Liver (tissue), 9 donors: ENCODE measurements around the gene SLC38A7. TPM values are rescaled to one million over a fixed set of nuclear protein-coding genes. Genes with fewer than 3 reads are reported as not detected.

Experiments
- DNase-seq: peaks from one replicate; pipeline ENCODE4 v3.0.0-alpha.2; 2017; ENCODE audit warnings: low spot score
- H3K27ac ChIP-seq, 2 donors: one replicate each; pipeline ENCODE4 v1.7.0; 2013; ENCODE audit warnings: inconsistent platforms in 2 of 2, low read length in 2 of 2, control low read depth in 1 of 2, low read depth in 1 of 2, mild to moderate bottlenecking in 1 of 2
- H3K27me3 ChIP-seq, 4 donors: one replicate each; pipeline versions ENCODE4 v1.6.1 to v1.7.0; 2013; ENCODE audit warnings: low read length in 3 of 4, inconsistent platforms in 1 of 4, mild to moderate bottlenecking in 1 of 4, moderate library complexity in 1 of 4; ENCODE audit not compliant: control insufficient read depth in 4 of 4, insufficient read depth in 4 of 4
- H3K36me3 ChIP-seq, 4 donors: one replicate each; pipeline versions ENCODE4 v1.6.1 to v1.7.0; 2013; ENCODE audit warnings: low read length in 3 of 4, mild to moderate bottlenecking in 3 of 4, low read depth in 1 of 4, moderate library complexity in 1 of 4; ENCODE audit not compliant: control insufficient read depth in 4 of 4, insufficient read depth in 3 of 4
- H3K4me1 ChIP-seq, 4 donors: one replicate each; pipeline versions ENCODE4 v1.6.1 to v1.7.0; 2013; ENCODE audit warnings: low read length in 3 of 4, mild to moderate bottlenecking in 3 of 4, moderate library complexity in 1 of 4; ENCODE audit not compliant: control insufficient read depth in 4 of 4, insufficient read depth in 4 of 4
- H3K4me3 ChIP-seq, 3 donors: one replicate each; pipeline versions ENCODE4 v1.6.1 to v1.7.0; 2013; ENCODE audit warnings: low read length in 3 of 3, control low read depth in 1 of 3, low read depth in 1 of 3, mild to moderate bottlenecking in 1 of 3
- H3K9ac ChIP-seq, 2 donors: one replicate each; pipeline ENCODE4 v1.7.0; 2013; ENCODE audit warnings: low read length in 2 of 2, mild to moderate bottlenecking in 2 of 2, moderate library complexity in 2 of 2, control low read depth in 1 of 2, low read depth in 1 of 2
- H3K9me3 ChIP-seq, 4 donors: one replicate each; pipeline versions ENCODE4 v1.6.1 to v1.7.0; 2013; ENCODE audit warnings: low read length in 3 of 4; ENCODE audit not compliant: control insufficient read depth in 4 of 4
- CTCF ChIP-seq: fragments of 150-350 bp; IDR thresholded peaks from 2 replicates; pipeline ENCODE4 v1.5.1; 2017; ENCODE audit warnings: improper control_type of control experiment, low read depth, low read length; ENCODE audit not compliant: missing input control
- EGR1 ChIP-seq, 2 donors: IDR thresholded peaks; 2 replicates each; pipeline ENCODE4 v1.6.1; 2016 to 2018; ENCODE audit warnings: antibody characterized with exemption in 2 of 2, low read depth in 2 of 2
- FOXA1 ChIP-seq: IDR thresholded peaks from 2 replicates; pipeline ENCODE4 v1.6.1; 2016; ENCODE audit warnings: antibody characterized with exemption
- FOXA2 ChIP-seq: IDR thresholded peaks from 2 replicates; pipeline ENCODE4 v1.6.1; 2016; ENCODE audit warnings: antibody characterized with exemption
- GABPA ChIP-seq, 2 donors: IDR thresholded peaks in 1 of 2; conservative IDR thresholded peaks in 1 of 2; 2 replicates each; pipeline ENCODE4 v1.6.1; 2016; ENCODE audit warnings: antibody characterized with exemption in 2 of 2, mild to moderate bottlenecking in 1 of 2, moderate library complexity in 1 of 2
- HNF4A ChIP-seq, 2 donors: conservative IDR thresholded peaks; 2 replicates each; pipeline ENCODE4 v1.6.1; 2016; ENCODE audit warnings: antibody characterized with exemption in 2 of 2, mild to moderate bottlenecking in 2 of 2
- HNF4G ChIP-seq: IDR thresholded peaks from 2 replicates; pipeline ENCODE4 v1.6.1; 2016; ENCODE audit warnings: antibody characterized with exemption
- JUND ChIP-seq, 2 donors: IDR thresholded peaks; 2 replicates each; pipeline ENCODE4 v1.6.1; 2016; ENCODE audit warnings: antibody characterized with exemption in 2 of 2
- MAX ChIP-seq: IDR thresholded peaks from 2 replicates; pipeline ENCODE4 v1.6.1; 2016; ENCODE audit warnings: antibody characterized with exemption
- NR2F2 ChIP-seq: IDR thresholded peaks from 2 replicates; pipeline ENCODE4 v1.6.1; 2016; ENCODE audit warnings: antibody characterized with exemption
- RAD21 ChIP-seq, 2 donors: IDR thresholded peaks; 2 replicates each; pipeline ENCODE4 v1.6.1; 2016; ENCODE audit warnings: antibody characterized with exemption in 2 of 2, mild to moderate bottlenecking in 2 of 2
- RXRA ChIP-seq, 2 donors: IDR thresholded peaks; 2 replicates each; pipeline ENCODE4 v1.6.1; 2017 to 2018; ENCODE audit warnings: antibody characterized with exemption in 2 of 2, mild to moderate bottlenecking in 1 of 2
- SP1 ChIP-seq: IDR thresholded peaks from 2 replicates; pipeline ENCODE4 v1.6.1; 2018; ENCODE audit warnings: antibody characterized with exemption, mild to moderate bottlenecking
- TAF1 ChIP-seq: conservative IDR thresholded peaks from 2 replicates; pipeline ENCODE4 v1.6.1; 2016; ENCODE audit warnings: antibody characterized with exemption, mild to moderate bottlenecking
- YY1 ChIP-seq: IDR thresholded peaks from 2 replicates; pipeline ENCODE4 v1.6.1; 2016; ENCODE audit warnings: antibody characterized with exemption, mild to moderate bottlenecking
- WGBS: extraction: QIAGEN DNeasy Blood & Tissue Kit; methylation state at CpG from one replicate; pipeline ENCODE4 v1.1.7; 2013; 5-methylcytosine and 5-hydroxymethylcytosine counted together
- polyA plus RNA-seq, 2 donors: library from polyadenylated mRNA; stranded (reverse) in 1 of 2; unstranded in 1 of 2; fragments of 200-250 nt in 1 of 2; fragments of >200 nt in 1 of 2; fragmentation: Nextera tagmentation in 1 of 2; extraction: Ambion mirVana in 1 of 2; gene quantifications; one replicate each; pipeline versions ENCODE4 v1.2.1 to v1.2.3, GENCODE V29; 2013 to 2015
- total RNA-seq, 2 donors: library from RNA; depleted of rRNA; stranded (reverse); fragments of >200 nt; gene quantifications; one replicate each; pipeline ENCODE4 v1.2.3, GENCODE V29; 2014
- TF ChIP-seq, protein P1 (sequence below): IDR thresholded peaks from 2 replicates; pipeline ENCODE4 v1.6.1; 2016; ENCODE audit warnings: antibody characterized with exemption
- TF ChIP-seq, protein P2 (sequence below): IDR thresholded peaks from 2 replicates; pipeline ENCODE4 v1.6.1; 2016; ENCODE audit warnings: antibody characterized with exemption, mild to moderate bottlenecking
- TF ChIP-seq, protein P3 (sequence below): IDR thresholded peaks from 2 replicates; pipeline ENCODE4 v1.6.1; 2016; ENCODE audit warnings: antibody characterized with exemption
- donor health status: healthy.
- donor health status: healthy.
- donor health status: healthy.
- donor health status: healthy.
- donor health status: healthy.

The SLC38A7 gene, protein sequence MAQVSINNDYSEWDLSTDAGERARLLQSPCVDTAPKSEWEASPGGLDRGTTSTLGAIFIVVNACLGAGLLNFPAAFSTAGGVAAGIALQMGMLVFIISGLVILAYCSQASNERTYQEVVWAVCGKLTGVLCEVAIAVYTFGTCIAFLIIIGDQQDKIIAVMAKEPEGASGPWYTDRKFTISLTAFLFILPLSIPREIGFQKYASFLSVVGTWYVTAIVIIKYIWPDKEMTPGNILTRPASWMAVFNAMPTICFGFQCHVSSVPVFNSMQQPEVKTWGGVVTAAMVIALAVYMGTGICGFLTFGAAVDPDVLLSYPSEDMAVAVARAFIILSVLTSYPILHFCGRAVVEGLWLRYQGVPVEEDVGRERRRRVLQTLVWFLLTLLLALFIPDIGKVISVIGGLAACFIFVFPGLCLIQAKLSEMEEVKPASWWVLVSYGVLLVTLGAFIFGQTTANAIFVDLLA
- 10 to 100 TPM; 11.3 to 18.7 TPM for total RNA-seq
- polyA plus RNA-seq: 10 to 100 TPM in 1 of 2 donors, 1 to 10 TPM in 1; 7.9 to 10.6 TPM

- Histone ChIP-seq H3K9me3 (no peaks in the 10 kb centered on the region), H3K4me1 (peaks cover 4 to 23% (median 18%) of the 10 kb centered on the region in 4 donors), H3K4me3 (peak within 1 kb of the TSS; percentile 82 to 95 (median 87)), H3K27ac (peak within 1 kb of the TSS; percentile 86 to 92), H3K9ac (peak within 1 kb of the TSS; percentile 45 to 81), H3K27me3 (no peaks in the 10 kb centered on the region), H3K36me3 (peaks cover 0 to 5% (median 1%) of the 10 kb centered on the region in 4 donors)
- TF ChIP-seq YY1 (peak; percentile 25), EGR1 (IDR thresholded peaks at IDR 0.05; ENCODE audit: low read depth in 2 of 2) (no peak), NR2F2 (no peak), HNF4G (no peak), RXRA (IDR thresholded peaks at IDR 0.05) (peak in 1 of 2 donors; percentile 15), HNF4A (conservative IDR thresholded peaks at IDR 0.05) (no peak), SP1 (peak; percentile 37), TAF1 (no peak), JUND (IDR thresholded peaks at IDR 0.05) (no peak), FOXA2 (no peak), MAX (no peak), GABPA (IDR thresholded peaks at IDR 0.05 in 1 of 2, conservative IDR thresholded peaks at IDR 0.05 in 1 of 2) (no peak), RAD21 (IDR thresholded peaks at IDR 0.05) (peak in 1 of 2 donors; percentile 31), CTCF (no peak), FOXA1 (no peak)
- TF ChIP-seq, protein P1, sequence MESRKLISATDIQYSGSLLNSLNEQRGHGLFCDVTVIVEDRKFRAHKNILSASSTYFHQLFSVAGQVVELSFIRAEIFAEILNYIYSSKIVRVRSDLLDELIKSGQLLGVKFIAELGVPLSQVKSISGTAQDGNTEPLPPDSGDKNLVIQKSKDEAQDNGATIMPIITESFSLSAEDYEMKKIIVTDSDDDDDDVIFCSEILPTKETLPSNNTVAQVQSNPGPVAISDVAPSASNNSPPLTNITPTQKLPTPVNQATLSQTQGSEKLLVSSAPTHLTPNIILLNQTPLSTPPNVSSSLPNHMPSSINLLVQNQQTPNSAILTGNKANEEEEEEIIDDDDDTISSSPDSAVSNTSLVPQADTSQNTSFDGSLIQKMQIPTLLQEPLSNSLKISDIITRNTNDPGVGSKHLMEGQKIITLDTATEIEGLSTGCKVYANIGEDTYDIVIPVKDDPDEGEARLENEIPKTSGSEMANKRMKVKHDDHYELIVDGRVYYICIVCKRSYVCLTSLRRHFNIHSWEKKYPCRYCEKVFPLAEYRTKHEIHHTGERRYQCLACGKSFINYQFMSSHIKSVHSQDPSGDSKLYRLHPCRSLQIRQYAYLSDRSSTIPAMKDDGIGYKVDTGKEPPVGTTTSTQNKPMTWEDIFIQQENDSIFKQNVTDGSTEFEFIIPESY: no peak
- TF ChIP-seq, protein P2, sequence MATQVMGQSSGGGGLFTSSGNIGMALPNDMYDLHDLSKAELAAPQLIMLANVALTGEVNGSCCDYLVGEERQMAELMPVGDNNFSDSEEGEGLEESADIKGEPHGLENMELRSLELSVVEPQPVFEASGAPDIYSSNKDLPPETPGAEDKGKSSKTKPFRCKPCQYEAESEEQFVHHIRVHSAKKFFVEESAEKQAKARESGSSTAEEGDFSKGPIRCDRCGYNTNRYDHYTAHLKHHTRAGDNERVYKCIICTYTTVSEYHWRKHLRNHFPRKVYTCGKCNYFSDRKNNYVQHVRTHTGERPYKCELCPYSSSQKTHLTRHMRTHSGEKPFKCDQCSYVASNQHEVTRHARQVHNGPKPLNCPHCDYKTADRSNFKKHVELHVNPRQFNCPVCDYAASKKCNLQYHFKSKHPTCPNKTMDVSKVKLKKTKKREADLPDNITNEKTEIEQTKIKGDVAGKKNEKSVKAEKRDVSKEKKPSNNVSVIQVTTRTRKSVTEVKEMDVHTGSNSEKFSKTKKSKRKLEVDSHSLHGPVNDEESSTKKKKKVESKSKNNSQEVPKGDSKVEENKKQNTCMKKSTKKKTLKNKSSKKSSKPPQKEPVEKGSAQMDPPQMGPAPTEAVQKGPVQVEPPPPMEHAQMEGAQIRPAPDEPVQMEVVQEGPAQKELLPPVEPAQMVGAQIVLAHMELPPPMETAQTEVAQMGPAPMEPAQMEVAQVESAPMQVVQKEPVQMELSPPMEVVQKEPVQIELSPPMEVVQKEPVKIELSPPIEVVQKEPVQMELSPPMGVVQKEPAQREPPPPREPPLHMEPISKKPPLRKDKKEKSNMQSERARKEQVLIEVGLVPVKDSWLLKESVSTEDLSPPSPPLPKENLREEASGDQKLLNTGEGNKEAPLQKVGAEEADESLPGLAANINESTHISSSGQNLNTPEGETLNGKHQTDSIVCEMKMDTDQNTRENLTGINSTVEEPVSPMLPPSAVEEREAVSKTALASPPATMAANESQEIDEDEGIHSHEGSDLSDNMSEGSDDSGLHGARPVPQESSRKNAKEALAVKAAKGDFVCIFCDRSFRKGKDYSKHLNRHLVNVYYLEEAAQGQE: no peak
- TF ChIP-seq, protein P3, sequence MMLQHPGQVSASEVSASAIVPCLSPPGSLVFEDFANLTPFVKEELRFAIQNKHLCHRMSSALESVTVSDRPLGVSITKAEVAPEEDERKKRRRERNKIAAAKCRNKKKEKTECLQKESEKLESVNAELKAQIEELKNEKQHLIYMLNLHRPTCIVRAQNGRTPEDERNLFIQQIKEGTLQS: no peak
- peak; percentile 81 for DNase-seq
- 2% methylated on average over 41 of the region's 41 CpGs for WGBS
Observed at GRCh38 chr16:58684354-58685083, at the start of gene SLC38A7. TSS of gene SLC38A7 (minus strand) at chr16:58684770. CDS start at chr16:58680126, 4,644 bp downstream.
